Right lobe of liver (tissue), 4 donors: ENCODE data around the gene DSCAM.

Experiments
- CTCF ChIP-seq, 4 donors: fragments of 200-600 bp in 3 of 4; fragments of 450-650 bp in 1 of 4; IDR thresholded peaks; one replicate each; pipeline versions ENCODE4 v1.5.1 to v1.8.0; 2016 to 2022; ENCODE audit warnings: antibody characterized with exemption in 4 of 4, mild to moderate bottlenecking in 2 of 4
- POLR2A ChIP-seq: fragments of 450-650 bp; IDR thresholded peaks from one replicate; pipeline ENCODE4 v1.6.1; 2017; ENCODE audit warnings: antibody characterized with exemption, mild to moderate bottlenecking
- donor health status: DM: no; HTN: no; CAD: no.
- donor health status: DM: no; HTN: no; CAD: no.
- donor health status: DM: no; HTN: yes; CAD: no.

GRCh38 chr21:40563900-40564299 lies 283.1 kb downstream of the DSCAM start:
- no peak for TF ChIP-seq POLR2A
- TF ChIP-seq CTCF (IDR thresholded peaks at IDR 0.05): no peak
